COLO668 (cell line): ENCODE measurements around the gene TTLL11.

ENCODE experiments used
- DNase-seq: peaks from one replicate; lab custom pipeline; 2025; ENCODE audit not compliant: unreplicated experiment; lab: John Stamatoyannopoulos, UW

Gene TTLL11

GRCh38 chr9:121979736-121980135, 113.4 kb downstream of the TTLL11 start:
- no peak for DNase-seq

GRCh38 chr9:121976751-121977150, 116.4 kb downstream of the TTLL11 start:
- no peak for DNase-seq

- peak; percentile 71 for DNase-seq
These were observed 117.3 kb downstream of the TTLL11 start for GRCh38 chr9:121975801-121976277.

GRCh38 chr9:121974421-121974820, 118.7 kb downstream of the TTLL11 start:
- no peak for DNase-seq

GRCh38 chr9:121972501-121972981, 120.6 kb downstream of the TTLL11 start:
- DNase-seq: peak; percentile 18

GRCh38 chr9:121968056-121968455, 125.1 kb downstream of the TTLL11 start:
- DNase-seq: no peak

- DNase-seq: no peak
These were observed 126.4 kb downstream of the TTLL11 start for GRCh38 chr9:121966706-121967105.

GRCh38 chr9:121963528-121963995, 129.5 kb downstream of the TTLL11 start:
- no peak for DNase-seq

GRCh38 chr9:121962421-121962820, 130.7 kb downstream of the TTLL11 start:
- no peak for DNase-seq

GRCh38 chr9:121960665-121961064, 132.4 kb downstream of the TTLL11 start:
- DNase-seq: no peak

- no peak for DNase-seq
These were observed 134.6 kb downstream of the TTLL11 start for GRCh38 chr9:121958530-121958929.

- no peak for DNase-seq
These were observed 136.3 kb downstream of the TTLL11 start for GRCh38 chr9:121956808-121957207.

- no peak for DNase-seq
These were observed 137.5 kb downstream of the TTLL11 start for GRCh38 chr9:121955649-121956048.

GRCh38 chr9:121954477-121955140, 138.5 kb downstream of the TTLL11 start:
- DNase-seq: no peak

GRCh38 chr9:121952611-121953010, 140.5 kb downstream of the TTLL11 start:
- no peak for DNase-seq

GRCh38 chr9:121950866-121951265, 142.2 kb downstream of the TTLL11 start:
- no peak for DNase-seq

- DNase-seq: no peak
These were observed 142.7 kb downstream of the TTLL11 start for GRCh38 chr9:121950441-121950840.

- DNase-seq: no peak
These were observed 143.3 kb downstream of the TTLL11 start for GRCh38 chr9:121949766-121950165.

- no peak for DNase-seq
These were observed 143.7 kb downstream of the TTLL11 start for GRCh38 chr9:121949364-121949763.

GRCh38 chr9:121947775-121948174, 145.3 kb downstream of the TTLL11 start:
- no peak for DNase-seq

GRCh38 chr9:121946465-121946864, 146.6 kb downstream of the TTLL11 start:
- DNase-seq: no peak

GRCh38 chr9:121945849-121946248, 147.3 kb downstream of the TTLL11 start:
- no peak for DNase-seq

GRCh38 chr9:121945281-121945680, 147.8 kb downstream of the TTLL11 start:
- DNase-seq: no peak
